Measurements from ENCODE around the gene HPSE2. TPM values are rescaled to one million over a fixed set of nuclear protein-coding genes. Genes with fewer than 3 reads are reported as not detected.
A peak's percentile ranks its signal among the peaks of the same experiment; 100 is the strongest.

HPSE2 gene
- total RNA-seq, 4 donors from 2014 or later, result 32.3 to 70.0 (median 43.6) TPM

DNA sequence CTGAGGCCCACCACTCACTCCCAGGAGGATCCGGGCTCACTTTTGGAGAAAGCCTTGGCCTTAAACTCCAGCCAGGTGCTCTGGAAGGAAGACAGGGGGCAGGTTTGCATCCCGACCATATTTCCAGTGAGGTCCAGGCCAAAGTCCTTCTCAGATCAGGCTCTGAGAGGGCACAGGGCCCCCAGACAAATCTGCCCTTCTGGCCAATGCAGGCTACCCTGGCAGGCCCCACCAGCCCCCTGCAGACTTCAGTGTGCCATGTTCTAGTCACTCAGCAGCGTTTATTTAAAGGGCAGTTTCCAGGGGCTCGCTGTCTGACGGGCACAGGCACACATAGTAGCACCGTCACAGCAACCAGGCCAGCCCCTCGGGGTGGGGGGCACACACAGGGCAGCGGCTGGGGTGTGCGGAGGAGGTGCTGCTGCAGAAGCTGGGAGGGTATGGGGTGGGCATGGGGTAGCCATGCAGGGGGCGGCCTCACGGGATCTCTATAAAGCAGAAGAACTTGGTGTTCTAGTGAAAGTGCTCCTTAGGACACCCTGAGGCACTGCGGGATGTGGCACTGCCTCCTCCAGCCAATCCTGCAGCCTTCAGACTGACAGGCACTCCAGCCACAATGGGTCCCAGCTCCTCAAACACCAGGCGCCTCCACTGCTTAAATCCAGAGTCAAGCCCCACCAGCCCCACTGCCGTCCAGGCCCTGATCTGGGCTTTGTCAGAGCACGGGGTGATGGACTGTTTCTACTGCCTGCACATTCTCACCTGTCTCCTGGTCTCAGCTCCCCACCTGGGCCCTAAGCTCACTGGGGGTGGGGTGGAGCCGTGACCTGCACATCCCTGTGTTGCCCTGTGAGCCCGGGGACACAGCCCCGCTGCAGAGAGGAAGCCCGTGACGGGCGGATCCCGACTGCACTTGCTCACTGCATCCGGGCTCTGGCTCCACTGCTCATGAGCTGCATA lies 811.1 kb downstream of the HPSE2 start:
- Histone ChIP-seq H3K4me3 (no peak overlapping the region), H3K9me3 (no peaks in the 10 kb centered on the region), H3K27me3 (no peaks in the 10 kb centered on the region), H3K36me3 (peaks cover 45 to 95% (median 80%) of the 10 kb centered on the region in 4 donors), H3K4me1 (no peaks in the 10 kb centered on the region), H3K27ac (replicated peaks in 1 of 4) (no peak overlapping the region)
- intact Hi-C loops (cut with DNase I), result no loop called here
- no peak for DNase-seq (ENCODE audit: extremely low spot score)
- TF ChIP-seq POLR2A (IDR thresholded peaks at IDR 0.05; ENCODE audit: low read depth), result no peak
- TF ChIP-seq EP300 (IDR thresholded peaks at IDR 0.05), result no peak
- no peak for TF ChIP-seq POLR2AphosphoS5 (IDR thresholded peaks at IDR 0.05)
- TF ChIP-seq, protein P1, sequence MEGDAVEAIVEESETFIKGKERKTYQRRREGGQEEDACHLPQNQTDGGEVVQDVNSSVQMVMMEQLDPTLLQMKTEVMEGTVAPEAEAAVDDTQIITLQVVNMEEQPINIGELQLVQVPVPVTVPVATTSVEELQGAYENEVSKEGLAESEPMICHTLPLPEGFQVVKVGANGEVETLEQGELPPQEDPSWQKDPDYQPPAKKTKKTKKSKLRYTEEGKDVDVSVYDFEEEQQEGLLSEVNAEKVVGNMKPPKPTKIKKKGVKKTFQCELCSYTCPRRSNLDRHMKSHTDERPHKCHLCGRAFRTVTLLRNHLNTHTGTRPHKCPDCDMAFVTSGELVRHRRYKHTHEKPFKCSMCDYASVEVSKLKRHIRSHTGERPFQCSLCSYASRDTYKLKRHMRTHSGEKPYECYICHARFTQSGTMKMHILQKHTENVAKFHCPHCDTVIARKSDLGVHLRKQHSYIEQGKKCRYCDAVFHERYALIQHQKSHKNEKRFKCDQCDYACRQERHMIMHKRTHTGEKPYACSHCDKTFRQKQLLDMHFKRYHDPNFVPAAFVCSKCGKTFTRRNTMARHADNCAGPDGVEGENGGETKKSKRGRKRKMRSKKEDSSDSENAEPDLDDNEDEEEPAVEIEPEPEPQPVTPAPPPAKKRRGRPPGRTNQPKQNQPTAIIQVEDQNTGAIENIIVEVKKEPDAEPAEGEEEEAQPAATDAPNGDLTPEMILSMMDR (IDR thresholded peaks at IDR 0.05), result no peak
- 92% methylated on average over 12 of the region's 23 CpGs for WGBS

DNA sequence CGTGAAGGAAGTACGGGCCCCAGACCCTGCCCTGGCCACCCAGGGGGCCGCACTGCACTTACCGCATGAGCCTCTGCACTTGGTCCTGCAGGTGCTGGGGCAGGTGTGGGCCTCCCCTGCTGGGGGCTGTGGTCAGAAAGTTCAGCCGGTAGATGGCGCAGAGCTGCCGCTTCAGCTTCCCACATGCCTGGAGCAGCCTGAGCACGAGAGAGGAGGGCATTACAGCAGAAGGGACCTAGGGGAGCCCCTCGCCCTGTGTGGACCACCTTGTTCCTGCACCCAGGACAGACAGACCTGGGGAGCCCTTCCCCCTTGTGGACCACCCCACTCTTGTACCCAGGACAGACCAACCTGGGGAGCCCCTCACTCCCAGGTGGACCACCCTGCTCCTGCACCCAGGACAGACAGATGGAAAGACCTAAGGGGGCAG lies 811.9 kb downstream of the HPSE2 start:
- H3K36me3 ChIP-seq, result peaks cover 48 to 95% (median 80%) of the 10 kb centered on the region in 4 donors
- intact Hi-C loops (cut with DNase I), result no loop called here
- 60% methylated on average over 2 of the region's 9 CpGs for whole genome bisulfite sequencing

DNA sequence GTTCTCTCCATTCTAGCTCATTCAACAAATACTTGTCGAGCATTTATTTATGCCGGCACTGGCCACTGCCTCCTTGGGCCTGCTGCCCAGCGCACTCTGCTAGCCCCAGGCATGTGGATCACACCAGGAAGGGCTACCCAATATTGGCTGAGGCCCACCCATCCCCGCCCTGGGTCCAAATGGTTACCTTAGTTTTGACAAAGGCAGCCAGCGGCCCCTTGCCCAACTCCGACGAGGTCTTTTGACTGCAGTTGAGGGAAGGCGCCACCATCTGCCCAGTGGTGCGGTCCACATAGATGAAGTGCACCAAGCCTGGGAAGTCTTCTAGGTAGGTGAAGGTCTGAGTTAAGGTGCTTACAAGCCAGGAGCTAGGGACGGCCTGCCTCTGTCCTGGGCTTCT lies 813.5 kb downstream of the HPSE2 start:
- Histone ChIP-seq H3K36me3 (peaks cover 60 to 97% (median 81%) of the 10 kb centered on the region in 4 donors), H3K27me3 (no peaks in the 10 kb centered on the region), H3K4me1 (no peaks in the 10 kb centered on the region), H3K27ac (replicated peaks in 1 of 4) (no peak overlapping the region), H3K4me3 (no peak overlapping the region), H3K9me3 (no peaks in the 10 kb centered on the region)
- intact Hi-C loops (cut with DNase I), result no loop called here
- WGBS, result 92% methylated on average over 10 of the region's 10 CpGs
- no peak for TF ChIP-seq POLR2AphosphoS5 (IDR thresholded peaks at IDR 0.05)
- TF ChIP-seq POLR2A (IDR thresholded peaks at IDR 0.05; ENCODE audit: low read depth), result no peak
- TF ChIP-seq EP300 (IDR thresholded peaks at IDR 0.05), result no peak
- TF ChIP-seq, protein P1 (IDR thresholded peaks at IDR 0.05), result no peak
- no peak for DNase-seq (ENCODE audit: extremely low spot score)

More for the DNA sequence above, 811.9 kb downstream of the HPSE2 start:
- H3K27ac ChIP-seq (replicated peaks in 1 of 4), result no peak overlapping the region
- H3K27me3 ChIP-seq, result no peaks in the 10 kb centered on the region
- TF ChIP-seq POLR2AphosphoS5 (IDR thresholded peaks at IDR 0.05) (no peak), EP300 (IDR thresholded peaks at IDR 0.05) (no peak)
- TF ChIP-seq, protein P1 (IDR thresholded peaks at IDR 0.05), result peak in 1 of 3 experiments; percentile 17
- DNase-seq (ENCODE audit: extremely low spot score), result no peak
- no peaks in the 10 kb centered on the region for H3K4me1 ChIP-seq
- H3K9me3 ChIP-seq, result no peaks in the 10 kb centered on the region
- no peak overlapping the region for H3K4me3 ChIP-seq

DNA sequence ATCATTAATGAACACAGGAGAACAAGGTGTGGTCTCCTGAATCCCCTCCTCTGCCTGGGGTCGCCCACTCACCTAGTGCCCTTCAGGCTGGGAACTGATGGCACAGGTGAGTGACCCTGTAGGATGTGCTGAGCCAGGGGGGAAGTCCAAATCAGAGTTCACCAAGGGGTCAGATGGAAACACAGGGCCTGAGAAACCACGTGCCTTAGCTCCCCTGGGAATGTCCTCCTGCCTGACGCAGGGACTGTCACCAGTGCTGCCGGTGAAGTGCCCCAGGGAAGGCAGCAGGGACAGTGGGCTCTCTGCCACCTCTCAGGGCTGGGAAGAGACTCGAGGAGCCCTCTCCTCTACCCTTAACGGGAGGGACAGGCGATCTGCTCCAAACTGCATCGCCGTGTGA lies 814.9 kb downstream of the HPSE2 start:
- Histone ChIP-seq H3K4me3 (no peak overlapping the region), H3K4me1 (peaks cover under 1 to 3% (median 2%) of the 10 kb centered on the region in 4 donors), H3K36me3 (peaks cover 56 to 96% (median 81%) of the 10 kb centered on the region in 4 donors), H3K9me3 (no peaks in the 10 kb centered on the region), H3K27me3 (no peaks in the 10 kb centered on the region), H3K27ac (replicated peaks in 1 of 4) (no peak overlapping the region)
- intact Hi-C loops (cut with DNase I), result no loop called here
- 84% methylated on average over 7 of the region's 9 CpGs for WGBS
- DNase-seq (ENCODE audit: extremely low spot score), result no peak
- TF ChIP-seq EP300 (IDR thresholded peaks at IDR 0.05) (no peak), POLR2A (IDR thresholded peaks at IDR 0.05; ENCODE audit: low read depth) (no peak), POLR2AphosphoS5 (IDR thresholded peaks at IDR 0.05) (no peak)
- TF ChIP-seq, protein P1 (IDR thresholded peaks at IDR 0.05), result no peak

Measured in esophagus muscularis mucosa (tissue), 4 donors.